GM21528 (cell line): ENCODE results near the gene HNRNPDL.
"Not testable (repeated sequence)": the region's sequence is repeated elsewhere in the genome, so short reads cannot be mapped to it uniquely, and the experiment has no call there.

Source experiments
- ATAC-seq: cut with Tn5 transposase; IDR thresholded peaks from one replicate; pipeline ENCODE4 v1.9.1; 2021; ENCODE audit warnings: mild to moderate bottlenecking, moderate library complexity; ENCODE audit not compliant: unreplicated experiment, low FRiP score

HNRNPDL gene

GRCh38 chr4:82434949-82435348 lies 4.7 kb upstream of the HNRNPDL start:
- no peak for ATAC-seq

- no peak for ATAC-seq
Measured at GRCh38 chr4:82433791-82434190, 3.5 kb upstream of the HNRNPDL start.

- ATAC-seq, result no peak
Measured at GRCh38 chr4:82432596-82432995, 2.3 kb upstream of the HNRNPDL start.

DNA sequence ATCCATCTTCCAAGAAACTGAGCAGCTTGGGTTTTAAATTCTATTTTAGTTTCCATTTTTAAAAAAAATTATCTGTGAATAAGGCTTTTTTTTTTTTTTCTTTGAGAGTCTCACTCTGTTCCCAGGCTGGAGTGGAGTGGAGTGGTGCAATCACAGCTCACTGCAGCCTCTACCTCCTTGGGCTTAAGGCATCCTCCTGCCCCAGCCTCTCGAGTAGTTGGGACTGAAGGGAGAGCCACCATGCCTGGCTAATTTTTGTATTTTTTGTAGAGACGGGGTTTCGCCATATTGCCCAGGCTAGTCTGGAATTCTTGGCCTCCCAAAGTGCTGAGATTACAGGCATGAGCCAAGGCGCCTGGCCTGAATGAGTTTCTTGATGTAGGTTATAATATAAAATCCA lies 1.6 kb upstream of the HNRNPDL start:
- no peak for ATAC-seq

GRCh38 chr4:82430964-82431745 lies 893 bp upstream of the HNRNPDL start:
- peak; percentile 3 for ATAC-seq

GRCh38 chr4:82429728-82430192 lies 502 bp downstream of the HNRNPDL start:
- peak; percentile 25 for ATAC-seq

DNA sequence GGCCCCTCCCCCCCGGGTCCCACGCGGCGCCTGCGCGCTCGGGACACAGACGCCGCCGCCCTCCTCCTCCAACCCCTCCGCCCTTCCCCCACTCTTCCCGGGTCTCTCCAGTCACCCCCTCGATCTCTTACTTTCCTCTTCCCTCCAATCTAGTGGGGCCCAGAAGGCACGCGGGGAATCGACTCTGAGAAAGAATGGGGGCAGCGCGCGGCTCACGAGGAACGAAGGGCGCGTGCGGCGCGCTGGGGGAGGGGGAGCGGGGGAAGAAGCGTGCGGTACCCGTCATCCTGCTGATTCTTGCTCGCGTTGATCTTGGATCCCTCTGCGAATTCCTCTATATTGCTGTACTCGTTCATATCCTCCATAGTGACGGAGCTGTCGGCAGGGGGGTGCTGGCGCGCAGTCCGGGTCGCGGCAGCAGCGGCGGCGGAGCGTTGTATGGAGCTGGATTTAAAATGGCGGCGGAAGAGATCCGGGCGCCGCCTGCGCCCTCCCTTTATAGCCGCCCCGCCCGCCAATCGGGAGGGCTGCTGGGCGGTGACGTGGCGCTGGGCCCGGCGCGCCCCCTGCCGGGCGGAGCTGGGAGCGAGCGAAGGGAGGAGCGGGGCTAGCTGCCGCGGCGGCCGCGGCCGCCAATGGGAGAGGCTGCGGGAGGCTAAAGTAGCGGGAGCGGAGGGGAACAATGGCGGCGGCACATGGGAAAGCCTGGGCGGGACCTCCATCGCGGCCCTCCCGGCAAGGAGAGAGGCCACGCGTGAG lies 1.1 kb downstream of the HNRNPDL start:
- ATAC-seq, result peak; percentile 48

GRCh38 chr4:82428526-82428968 lies 1.7 kb downstream of the HNRNPDL start:
- no peak for ATAC-seq

- no peak for ATAC-seq
Measured at GRCh38 chr4:82425478-82425877, 4.8 kb downstream of the HNRNPDL start.

DNA sequence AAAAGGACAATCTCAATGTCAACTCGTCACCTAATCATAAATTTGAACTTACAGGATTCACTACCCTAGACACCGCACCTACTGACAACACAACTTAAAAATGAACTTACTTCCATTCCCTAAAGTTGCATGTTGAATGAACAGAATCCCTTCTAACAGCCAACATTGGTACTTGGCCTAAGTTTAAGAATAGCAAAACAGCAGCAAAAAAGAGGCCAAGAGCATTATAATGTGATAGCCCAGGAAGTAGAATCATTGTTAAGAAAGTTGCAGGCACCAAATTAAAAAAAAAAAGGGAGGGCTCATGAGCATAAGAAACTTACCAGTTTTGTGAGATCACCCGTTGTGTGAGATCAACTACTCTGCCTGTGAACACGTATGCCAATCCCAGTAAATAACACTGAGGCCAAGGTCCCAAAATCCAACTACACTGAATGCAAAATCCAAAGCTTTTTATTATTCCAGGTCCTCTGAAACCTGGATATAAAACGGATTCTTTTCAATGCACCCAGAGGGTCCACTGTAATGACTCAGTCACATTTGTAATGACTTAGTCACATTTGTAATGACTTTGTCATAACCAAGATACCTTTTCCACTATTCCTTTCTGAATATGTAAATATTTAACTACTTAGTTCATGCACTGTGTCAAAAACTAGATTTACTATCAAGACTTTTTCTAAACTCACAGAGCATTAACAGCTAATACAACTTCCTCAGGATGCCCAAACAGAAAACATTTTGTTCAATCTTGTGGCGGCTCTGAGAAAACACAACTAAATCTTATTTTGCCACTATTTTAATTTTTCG lies 6.8 kb downstream of the HNRNPDL start:
- no peak for ATAC-seq

- no peak for ATAC-seq
Measured at GRCh38 chr4:82422616-82423015, 7.6 kb downstream of the HNRNPDL start.

- ATAC-seq, result no peak
Measured at GRCh38 chr4:82421796-82422560, 8.3 kb downstream of the HNRNPDL start.

DNA sequence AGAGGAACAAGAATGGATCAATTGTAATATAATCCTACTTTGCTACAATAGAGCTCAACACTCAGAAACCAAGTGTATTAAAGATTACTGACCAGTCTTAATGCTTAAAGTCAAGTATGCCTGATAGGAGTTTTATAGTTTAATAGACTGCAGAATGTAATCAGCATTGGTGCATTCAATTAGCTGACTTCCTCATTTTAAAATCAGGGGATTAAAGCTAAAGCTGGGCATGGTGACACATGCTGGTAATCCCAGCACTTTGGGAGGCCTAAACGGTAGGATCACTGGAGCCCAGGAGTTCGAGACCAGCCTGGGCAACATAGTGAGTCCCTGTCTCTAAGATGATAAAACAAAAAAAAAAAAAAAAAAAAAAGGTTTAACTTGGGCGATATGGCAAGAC lies 10.8 kb downstream of the HNRNPDL start:
- ATAC-seq, result no peak

DNA sequence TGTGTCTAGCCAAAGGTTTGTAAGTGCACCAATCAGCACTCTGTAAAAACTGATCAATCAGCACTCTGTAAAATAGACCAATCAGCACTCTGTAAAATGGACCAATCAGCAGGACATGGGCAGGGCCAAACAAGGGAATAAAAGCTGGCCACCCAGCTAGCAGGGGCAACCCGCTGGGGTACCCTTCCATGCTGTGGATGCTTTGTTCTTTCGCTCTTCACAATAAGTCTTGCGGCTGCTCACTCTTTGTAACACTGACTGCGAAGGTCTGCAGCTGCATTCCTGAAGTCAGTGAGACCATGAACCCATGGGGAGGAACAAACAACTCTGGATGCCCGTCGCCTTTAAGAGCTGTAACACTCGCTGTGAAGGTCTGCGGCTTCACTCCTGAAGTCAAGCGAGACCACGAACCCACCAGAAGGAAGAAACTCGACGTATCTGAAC lies 14.3 kb downstream of the HNRNPDL start:
- ATAC-seq, result no peak

DNA sequence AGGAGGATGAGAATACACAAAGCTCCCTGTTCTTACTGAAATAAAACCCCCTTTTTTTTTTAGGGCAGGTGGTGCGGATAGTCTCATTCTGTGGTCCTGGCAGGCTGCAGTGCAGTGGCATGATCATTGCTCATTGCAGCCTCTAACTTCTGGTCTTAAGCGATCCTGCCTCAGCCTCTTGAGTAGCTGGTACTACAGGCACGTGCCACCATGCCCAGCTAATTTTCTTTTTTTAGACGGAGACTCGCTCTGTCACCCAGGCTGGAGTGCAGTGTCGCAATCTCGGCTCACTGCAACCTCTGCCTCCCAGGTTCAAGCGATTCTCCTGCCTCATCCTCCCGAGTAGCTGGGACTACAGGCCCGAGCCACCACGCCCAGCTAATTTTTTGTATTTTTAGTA lies 15.2 kb downstream of the HNRNPDL start:
- not testable (repeated sequence) for ATAC-seq

- ATAC-seq, result no peak
Measured at GRCh38 chr4:82403725-82404124, 26.5 kb downstream of the HNRNPDL start.

GRCh38 chr4:82402196-82402775 lies 28.0 kb downstream of the HNRNPDL start:
- ATAC-seq, result no peak

DNA sequence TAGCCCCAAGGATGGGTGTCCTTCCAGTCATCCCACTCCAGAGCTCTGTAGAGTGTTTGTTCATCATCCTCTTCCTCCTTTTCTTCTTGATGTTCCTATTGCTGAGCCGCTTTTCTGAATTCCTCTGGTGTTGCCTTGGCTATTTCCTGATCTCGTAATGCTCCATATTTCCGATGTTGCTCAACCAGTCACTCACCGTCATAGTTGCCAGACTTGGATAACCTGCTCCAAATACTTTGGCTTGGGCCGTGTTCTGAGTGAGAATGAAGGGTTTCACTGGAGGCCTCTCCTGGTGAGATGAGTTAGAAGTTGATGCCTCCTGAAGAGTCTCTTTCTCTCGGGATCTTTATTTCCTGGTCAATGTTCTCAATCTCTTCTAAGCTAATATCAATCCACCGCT lies 28.7 kb downstream of the HNRNPDL start:
- ATAC-seq, result no peak

DNA sequence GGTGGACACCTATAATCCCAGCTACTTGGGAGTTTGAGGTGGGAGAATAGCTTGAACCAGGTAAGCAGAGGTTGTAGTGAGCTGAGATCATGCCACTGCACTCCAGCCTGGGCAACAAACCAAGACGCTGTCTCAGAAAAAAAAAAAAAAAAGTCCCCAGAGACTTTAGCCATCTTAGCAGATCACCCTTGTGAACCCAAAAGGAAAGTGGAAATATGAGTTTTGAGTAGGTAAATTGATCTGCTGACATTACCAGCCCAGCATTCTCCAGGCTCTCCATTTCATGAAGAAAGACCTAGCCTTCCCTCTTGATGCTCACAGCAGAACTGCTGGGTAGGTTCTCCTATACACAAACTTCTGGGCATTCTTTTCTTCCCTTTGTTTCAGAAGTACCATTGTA lies 32.0 kb downstream of the HNRNPDL start:
- no peak for ATAC-seq

DNA sequence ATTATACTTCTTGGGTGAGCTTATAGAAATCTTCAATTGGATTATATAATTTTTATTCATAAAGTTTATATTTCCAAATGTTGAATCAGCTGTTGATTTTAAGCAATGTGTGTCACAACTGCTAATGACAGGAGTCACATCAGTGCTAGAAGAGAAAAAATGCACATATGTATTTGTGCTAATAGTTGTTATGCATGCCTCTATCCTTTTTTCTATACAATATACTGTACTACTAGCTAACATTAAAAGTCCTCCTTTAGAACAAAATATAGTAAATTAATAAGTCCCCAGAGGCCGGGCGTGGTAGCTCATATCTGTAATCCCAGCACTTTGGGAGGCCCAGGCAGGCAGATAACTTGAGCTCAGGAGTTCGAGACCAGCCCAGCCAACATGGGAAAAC lies 32.7 kb downstream of the HNRNPDL start:
- ATAC-seq, result no peak
